Osteoblast (primary cell): ENCODE measurements around the gene TAC3. TPM values are rescaled to one million over a fixed set of nuclear protein-coding genes. Genes with fewer than 3 reads are reported as not detected.
"Not testable (repeated sequence)": the region's sequence is repeated elsewhere in the genome, so short reads cannot be mapped to it uniquely, and the experiment has no call there.

ENCODE experiments used
- DNase-seq: peaks from one replicate; pipeline ENCODE4 v3.0.0; 2011; ENCODE audit warnings: low spot score, mixed read lengths; ENCODE audit not compliant: insufficient read length; ENCODE audit errors: missing footprints
- H2AFZ ChIP-seq: 2 replicates; pipeline ENCODE4 v1.6.0; 2011; ENCODE audit warnings: mild to moderate bottlenecking, low read length
- H3K27ac ChIP-seq: 2 replicates; pipeline ENCODE4 v1.5.1; 2011; ENCODE audit warnings: mild to moderate bottlenecking, low read depth, low read length, moderate library complexity
- H3K27me3 ChIP-seq: 2 replicates; pipeline ENCODE4 v1.6.0; 2012; ENCODE audit warnings: mild to moderate bottlenecking, control low read depth, inconsistent platforms, low read length, moderate library complexity; ENCODE audit not compliant: insufficient read depth
- H3K36me3 ChIP-seq: 2 replicates; pipeline ENCODE4 v1.5.1; 2011; ENCODE audit warnings: mild to moderate bottlenecking, low read length, control low read depth, moderate library complexity; ENCODE audit not compliant: insufficient read depth
- H3K4me1 ChIP-seq: 2 replicates; pipeline ENCODE4 v1.5.1; 2011; ENCODE audit warnings: mild to moderate bottlenecking, low read length, control low read depth, moderate library complexity; ENCODE audit not compliant: insufficient read depth
- H3K4me2 ChIP-seq: 2 replicates; pipeline ENCODE4 v1.6.0; 2011; ENCODE audit warnings: mild to moderate bottlenecking, low read length; ENCODE audit not compliant: insufficient read depth
- H3K4me3 ChIP-seq: fragments of 200-600 bp; sonication (generic); 3 replicates; pipeline ENCODE4 v1.5.1; 2012; ENCODE audit warnings: mild to moderate bottlenecking, low read length, inconsistent platforms; ENCODE audit not compliant: insufficient read depth
- H3K79me2 ChIP-seq: 2 replicates; pipeline ENCODE4 v1.6.0; 2012; ENCODE audit warnings: mild to moderate bottlenecking, low read length, control low read depth, inconsistent platforms; ENCODE audit not compliant: insufficient read depth
- H3K9me3 ChIP-seq: 2 replicates; pipeline ENCODE4 v1.5.1; 2011; ENCODE audit warnings: low read depth, low read length, control low read depth
- H4K20me1 ChIP-seq: 2 replicates; pipeline ENCODE4 v1.6.0; 2012; ENCODE audit warnings: mild to moderate bottlenecking, low read length, control low read depth; ENCODE audit not compliant: insufficient read depth
- total RNA-seq: library from RNA; depleted of rRNA; stranded (reverse); fragments of >200 nt; gene quantifications from 2 replicates; pipeline ENCODE4 v1.2.3, GENCODE V29; 2012

Gene TAC3
- total RNA-seq, 1 donor: not detected

- H3K4me1 ChIP-seq, H3K27me3 ChIP-seq, H3K27ac ChIP-seq: not testable (repeated sequence)
These were observed 52.8 kb downstream of the TAC3 start for GRCh38 chr12:56963557-56963956.

GRCh38 chr12:56962247-56962646 lies 54.1 kb downstream of the TAC3 start:
- not testable (repeated sequence) for H2AFZ ChIP-seq, H3K9me3 ChIP-seq, H3K4me3 ChIP-seq, H3K4me1 ChIP-seq, H3K36me3 ChIP-seq, H3K79me2 ChIP-seq, DNase-seq, H4K20me1 ChIP-seq, H3K4me2 ChIP-seq, H3K27me3 ChIP-seq, H3K27ac ChIP-seq

More at GRCh38 chr12:56963557-56963956, 52.8 kb downstream of the TAC3 start:
- not testable (repeated sequence) for H3K4me3 ChIP-seq, H3K9me3 ChIP-seq, H2AFZ ChIP-seq, H4K20me1 ChIP-seq, H3K79me2 ChIP-seq, H3K36me3 ChIP-seq, H3K4me2 ChIP-seq, DNase-seq

Other genes starting within 250 kb of the TAC3 start
- gene SDR9C7, start 82.1 kb downstream of the TAC3 start, total RNA-seq: not detected in 2 replicates
- under 0.01 TPM in 2 replicates for gene RDH16, start 58.9 kb downstream of the TAC3 start, total RNA-seq
- gene ZBTB39, start 10.0 kb downstream of the TAC3 start, total RNA-seq: 4.4 and 4.7 TPM in 2 replicates
- gene MYO1A, start 33.6 kb upstream of the TAC3 start, total RNA-seq: under 0.01 TPM in 1 of 2 replicates, not detected in the other
- gene NEMP1, start 62.3 kb upstream of the TAC3 start, total RNA-seq: 6.5 and 7.7 TPM in 2 replicates
- 53.6 and 70.9 TPM in 2 replicates for gene NAB2, start 72.6 kb upstream of the TAC3 start, total RNA-seq
- 149 and 167 TPM in 2 replicates for gene STAT6, start 94.8 kb upstream of the TAC3 start, total RNA-seq
- 744 and 789 TPM in 2 replicates for gene LRP1, start 112.0 kb upstream of the TAC3 start, total RNA-seq
- not detected in 2 replicates for gene LRP1-AS, start 131.1 kb upstream of the TAC3 start, total RNA-seq
- 0.88 and 1.1 TPM in 2 replicates for gene NXPH4, start 200.3 kb upstream of the TAC3 start, total RNA-seq
- gene SHMT2, start 213.2 kb upstream of the TAC3 start, total RNA-seq: 384 and 408 TPM in 2 replicates
- 0.36 and 0.59 TPM in 2 replicates for gene STAC3, start 234.7 kb upstream of the TAC3 start, total RNA-seq